ENCODE measurements around the gene MAPRE3. TPM values are rescaled to one million over a fixed set of nuclear protein-coding genes. Genes with fewer than 3 reads are reported as not detected.

Gene MAPRE3
- total RNA-seq, 1 experiment from 2014 or later: 10.3 TPM

DNA sequence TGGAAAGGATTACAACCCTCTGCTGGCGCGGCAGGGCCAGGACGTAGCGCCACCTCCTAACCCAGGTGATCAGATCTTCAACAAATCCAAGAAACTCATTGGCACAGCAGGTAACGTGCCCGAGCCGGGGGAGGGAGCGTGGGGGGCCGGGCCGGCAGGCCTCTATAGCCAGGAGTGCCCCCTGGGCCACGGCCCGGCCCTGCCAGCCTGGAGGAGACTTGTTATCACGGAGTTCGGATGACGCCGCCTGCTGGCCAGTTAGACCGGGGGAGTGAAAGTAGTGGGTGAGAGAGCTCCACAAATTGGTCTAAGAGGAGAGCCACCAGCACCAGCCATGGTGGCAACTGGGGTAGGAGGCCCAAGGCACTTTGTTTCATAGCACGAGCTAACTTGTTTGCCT lies 53.8 kb downstream of the MAPRE3 start:
- DNase-seq (ENCODE audit: low spot score): peak; percentile 87
- Mint-ChIP-seq H3K4me3 (no peak overlapping the region), H3K27me3 (ENCODE audit: low read depth) (no peaks in the 10 kb centered on the region), H3K27ac (no peak overlapping the region), H3K36me3 (peaks cover 3% of the 10 kb centered on the region; the same call in 1 of the 2 replicates), H3K9me3 (no peaks in the 10 kb centered on the region), H3K4me1 (peaks cover 6% of the 10 kb centered on the region)
- peak; percentile 83 for ATAC-seq
- ChIA-PET CTCF (interaction anchor here (0.5 to 6.3 kb wide), 56 partner anchors 8 to 418 kb away, joined by 3 to 161 read pairs (median 5); partner anchors contain the start of genes AGBL5, DPYSL5, KHK and OST4), POLR2A (interaction anchor here (0.7 to 1.1 kb wide), 3 partner anchors 7 to 175 kb away, joined by 3 to 8 read pairs (median 4); partner anchors contain the start of gene TMEM214)
- TF ChIP-seq GTF2I (CRISPR knock-in tag; conservative IDR thresholded peaks at IDR 0.05): no peak
- no peak for TF ChIP-seq TP53 (CRISPR knock-in tag; IDR thresholded peaks at IDR 0.05)
- no peak for TF ChIP-seq GRHL2 (CRISPR knock-in tag; IDR thresholded peaks at IDR 0.05; ENCODE audit: insufficient replicate concordance, severe bottlenecking)
- TF ChIP-seq ZNF423 (CRISPR knock-in tag; IDR thresholded peaks at IDR 0.05): peak; percentile 37; the same call in 1 of the 2 replicates
- TF ChIP-seq, protein P1, sequence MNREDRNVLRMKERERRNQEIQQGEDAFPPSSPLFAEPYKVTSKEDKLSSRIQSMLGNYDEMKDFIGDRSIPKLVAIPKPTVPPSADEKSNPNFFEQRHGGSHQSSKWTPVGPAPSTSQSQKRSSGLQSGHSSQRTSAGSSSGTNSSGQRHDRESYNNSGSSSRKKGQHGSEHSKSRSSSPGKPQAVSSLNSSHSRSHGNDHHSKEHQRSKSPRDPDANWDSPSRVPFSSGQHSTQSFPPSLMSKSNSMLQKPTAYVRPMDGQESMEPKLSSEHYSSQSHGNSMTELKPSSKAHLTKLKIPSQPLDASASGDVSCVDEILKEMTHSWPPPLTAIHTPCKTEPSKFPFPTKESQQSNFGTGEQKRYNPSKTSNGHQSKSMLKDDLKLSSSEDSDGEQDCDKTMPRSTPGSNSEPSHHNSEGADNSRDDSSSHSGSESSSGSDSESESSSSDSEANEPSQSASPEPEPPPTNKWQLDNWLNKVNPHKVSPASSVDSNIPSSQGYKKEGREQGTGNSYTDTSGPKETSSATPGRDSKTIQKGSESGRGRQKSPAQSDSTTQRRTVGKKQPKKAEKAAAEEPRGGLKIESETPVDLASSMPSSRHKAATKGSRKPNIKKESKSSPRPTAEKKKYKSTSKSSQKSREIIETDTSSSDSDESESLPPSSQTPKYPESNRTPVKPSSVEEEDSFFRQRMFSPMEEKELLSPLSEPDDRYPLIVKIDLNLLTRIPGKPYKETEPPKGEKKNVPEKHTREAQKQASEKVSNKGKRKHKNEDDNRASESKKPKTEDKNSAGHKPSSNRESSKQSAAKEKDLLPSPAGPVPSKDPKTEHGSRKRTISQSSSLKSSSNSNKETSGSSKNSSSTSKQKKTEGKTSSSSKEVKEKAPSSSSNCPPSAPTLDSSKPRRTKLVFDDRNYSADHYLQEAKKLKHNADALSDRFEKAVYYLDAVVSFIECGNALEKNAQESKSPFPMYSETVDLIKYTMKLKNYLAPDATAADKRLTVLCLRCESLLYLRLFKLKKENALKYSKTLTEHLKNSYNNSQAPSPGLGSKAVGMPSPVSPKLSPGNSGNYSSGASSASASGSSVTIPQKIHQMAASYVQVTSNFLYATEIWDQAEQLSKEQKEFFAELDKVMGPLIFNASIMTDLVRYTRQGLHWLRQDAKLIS (CRISPR knock-in tag; IDR thresholded peaks at IDR 0.05; ENCODE audit: borderline replicate concordance): no peak
- TF ChIP-seq, protein P2, sequence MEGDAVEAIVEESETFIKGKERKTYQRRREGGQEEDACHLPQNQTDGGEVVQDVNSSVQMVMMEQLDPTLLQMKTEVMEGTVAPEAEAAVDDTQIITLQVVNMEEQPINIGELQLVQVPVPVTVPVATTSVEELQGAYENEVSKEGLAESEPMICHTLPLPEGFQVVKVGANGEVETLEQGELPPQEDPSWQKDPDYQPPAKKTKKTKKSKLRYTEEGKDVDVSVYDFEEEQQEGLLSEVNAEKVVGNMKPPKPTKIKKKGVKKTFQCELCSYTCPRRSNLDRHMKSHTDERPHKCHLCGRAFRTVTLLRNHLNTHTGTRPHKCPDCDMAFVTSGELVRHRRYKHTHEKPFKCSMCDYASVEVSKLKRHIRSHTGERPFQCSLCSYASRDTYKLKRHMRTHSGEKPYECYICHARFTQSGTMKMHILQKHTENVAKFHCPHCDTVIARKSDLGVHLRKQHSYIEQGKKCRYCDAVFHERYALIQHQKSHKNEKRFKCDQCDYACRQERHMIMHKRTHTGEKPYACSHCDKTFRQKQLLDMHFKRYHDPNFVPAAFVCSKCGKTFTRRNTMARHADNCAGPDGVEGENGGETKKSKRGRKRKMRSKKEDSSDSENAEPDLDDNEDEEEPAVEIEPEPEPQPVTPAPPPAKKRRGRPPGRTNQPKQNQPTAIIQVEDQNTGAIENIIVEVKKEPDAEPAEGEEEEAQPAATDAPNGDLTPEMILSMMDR (IDR thresholded peaks at IDR 0.05): peak; percentile 44; the same call in 1 of the 2 replicates
- TF ChIP-seq ZMAT4 (CRISPR knock-in tag; IDR thresholded peaks at IDR 0.05): no peak

GRCh38 chr2:27024812-27025211 lies 54.4 kb downstream of the MAPRE3 start:
- DNase-seq (ENCODE audit: low spot score): peak; percentile 45

GRCh38 chr2:27025281-27025800 lies 54.9 kb downstream of the MAPRE3 start:
- Mint-ChIP-seq H3K9me3 (no peaks in the 10 kb centered on the region), H3K4me3 (no peak overlapping the region), H3K36me3 (peaks cover 7% of the 10 kb centered on the region; the same call in 1 of the 2 replicates), H3K27me3 (ENCODE audit: low read depth) (no peaks in the 10 kb centered on the region), H3K27ac (no peak overlapping the region; the same call in 1 of the 2 replicates), H3K4me1 (peaks cover 6% of the 10 kb centered on the region)
- ATAC-seq (no peak), DNase-seq (ENCODE audit: low spot score) (no peak)
- CTCF ChIA-PET: interaction anchor here (0.6 to 6.3 kb wide), 30 partner anchors 8 to 410 kb away, joined by 3 to 161 read pairs (median 10); partner anchors contain the start of genes AGBL5, DPYSL5, KHK and OST4
- TF ChIP-seq GABPB1 (CRISPR knock-in tag; IDR thresholded peaks at IDR 0.05): no peak
- no peak for TF ChIP-seq ZNF138 (CRISPR knock-in tag; conservative IDR thresholded peaks at IDR 0.05)
- no peak for TF ChIP-seq NR3C1 (CRISPR knock-in tag; conservative IDR thresholded peaks at IDR 0.05; ENCODE audit: low read depth)
- TF ChIP-seq, protein P3, sequence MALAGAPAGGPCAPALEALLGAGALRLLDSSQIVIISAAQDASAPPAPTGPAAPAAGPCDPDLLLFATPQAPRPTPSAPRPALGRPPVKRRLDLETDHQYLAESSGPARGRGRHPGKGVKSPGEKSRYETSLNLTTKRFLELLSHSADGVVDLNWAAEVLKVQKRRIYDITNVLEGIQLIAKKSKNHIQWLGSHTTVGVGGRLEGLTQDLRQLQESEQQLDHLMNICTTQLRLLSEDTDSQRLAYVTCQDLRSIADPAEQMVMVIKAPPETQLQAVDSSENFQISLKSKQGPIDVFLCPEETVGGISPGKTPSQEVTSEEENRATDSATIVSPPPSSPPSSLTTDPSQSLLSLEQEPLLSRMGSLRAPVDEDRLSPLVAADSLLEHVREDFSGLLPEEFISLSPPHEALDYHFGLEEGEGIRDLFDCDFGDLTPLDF (CRISPR knock-in tag; IDR thresholded peaks at IDR 0.05): no peak
- TF ChIP-seq, protein P4, sequence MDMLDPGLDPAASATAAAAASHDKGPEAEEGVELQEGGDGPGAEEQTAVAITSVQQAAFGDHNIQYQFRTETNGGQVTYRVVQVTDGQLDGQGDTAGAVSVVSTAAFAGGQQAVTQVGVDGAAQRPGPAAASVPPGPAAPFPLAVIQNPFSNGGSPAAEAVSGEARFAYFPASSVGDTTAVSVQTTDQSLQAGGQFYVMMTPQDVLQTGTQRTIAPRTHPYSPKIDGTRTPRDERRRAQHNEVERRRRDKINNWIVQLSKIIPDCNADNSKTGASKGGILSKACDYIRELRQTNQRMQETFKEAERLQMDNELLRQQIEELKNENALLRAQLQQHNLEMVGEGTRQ (CRISPR knock-in tag; IDR thresholded peaks at IDR 0.05): no peak
- TF ChIP-seq CBFB (CRISPR knock-in tag; IDR thresholded peaks at IDR 0.05; ENCODE audit: low read depth): no peak
- POLR2A ChIA-PET: no interaction called here

More at GRCh38 chr2:27024812-27025211, 54.4 kb downstream of the MAPRE3 start:
- peak; percentile 54 for ATAC-seq
- Mint-ChIP-seq H3K36me3 (peaks cover 7% of the 10 kb centered on the region; the same call in 1 of the 2 replicates), H3K27me3 (ENCODE audit: low read depth) (no peaks in the 10 kb centered on the region), H3K9me3 (no peaks in the 10 kb centered on the region), H3K4me1 (peaks cover 6% of the 10 kb centered on the region), H3K4me3 (no peak overlapping the region), H3K27ac (no peak overlapping the region; the same call in 1 of the 2 replicates)
- ChIA-PET CTCF (interaction anchor here (0.6 to 6.3 kb wide), 55 partner anchors 8 to 418 kb away, joined by 3 to 161 read pairs (median 5); partner anchors contain the start of genes AGBL5, DPYSL5, KHK and OST4), POLR2A (interaction anchor here (0.7 to 1.1 kb wide), 3 partner anchors 8 to 176 kb away, joined by 3 to 8 read pairs (median 4); partner anchors contain the start of gene TMEM214)
- no peak for TF ChIP-seq FOXJ3 (CRISPR knock-in tag; IDR thresholded peaks at IDR 0.05; ENCODE audit: borderline replicate concordance)
- TF ChIP-seq, protein P5, sequence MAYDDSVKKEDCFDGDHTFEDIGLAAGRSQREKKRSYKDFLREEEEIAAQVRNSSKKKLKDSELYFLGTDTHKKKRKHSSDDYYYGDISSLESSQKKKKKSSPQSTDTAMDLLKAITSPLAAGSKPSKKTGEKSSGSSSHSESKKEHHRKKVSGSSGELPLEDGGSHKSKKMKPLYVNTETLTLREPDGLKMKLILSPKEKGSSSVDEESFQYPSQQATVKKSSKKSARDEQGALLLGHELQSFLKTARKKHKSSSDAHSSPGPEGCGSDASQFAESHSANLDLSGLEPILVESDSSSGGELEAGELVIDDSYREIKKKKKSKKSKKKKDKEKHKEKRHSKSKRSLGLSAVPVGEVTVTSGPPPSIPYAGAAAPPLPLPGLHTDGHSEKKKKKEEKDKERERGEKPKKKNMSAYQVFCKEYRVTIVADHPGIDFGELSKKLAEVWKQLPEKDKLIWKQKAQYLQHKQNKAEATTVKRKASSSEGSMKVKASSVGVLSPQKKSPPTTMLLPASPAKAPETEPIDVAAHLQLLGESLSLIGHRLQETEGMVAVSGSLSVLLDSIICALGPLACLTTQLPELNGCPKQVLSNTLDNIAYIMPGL (CRISPR knock-in tag; IDR thresholded peaks at IDR 0.05): no peak

Data from WTC11 (cell line).